GM12874 (cell line): ENCODE data around the gene CCNB2.

Source experiments
- CTCF ChIP-seq: IDR thresholded peaks from 2 replicates; pipeline ENCODE4 v1.5.1; 2011; ENCODE audit warnings: low read depth, mild to moderate bottlenecking, control low read depth, low read length, moderate library complexity; ENCODE audit not compliant: insufficient read depth

CCNB2 gene

GRCh38 chr15:59152694-59153450 lies 47.9 kb downstream of the CCNB2 start:
- no peak for TF ChIP-seq CTCF

- TF ChIP-seq CTCF: no peak
Observed at GRCh38 chr15:59153466-59153865, 48.5 kb downstream of the CCNB2 start.

GRCh38 chr15:59154243-59154642 lies 49.3 kb downstream of the CCNB2 start:
- no peak for TF ChIP-seq CTCF

- no peak for TF ChIP-seq CTCF
Observed at GRCh38 chr15:59155431-59155830, 50.5 kb downstream of the CCNB2 start.

GRCh38 chr15:59157396-59157795 lies 52.5 kb downstream of the CCNB2 start:
- TF ChIP-seq CTCF: no peak

- no peak for TF ChIP-seq CTCF
Observed at GRCh38 chr15:59157840-59158700, 53.1 kb downstream of the CCNB2 start.

GRCh38 chr15:59158701-59159034 lies 53.7 kb downstream of the CCNB2 start:
- TF ChIP-seq CTCF: no peak
